ENCODE measurements around the gene AURKAIP1.

AURKAIP1 gene

GRCh38 chr1:1361233-1361981, 13.6 kb downstream of the AURKAIP1 start:
- no peak for DNase-seq (ENCODE audit: low read depth, low spot score)

GRCh38 chr1:1360506-1361169, 14.4 kb downstream of the AURKAIP1 start:
- DNase-seq (ENCODE audit: low read depth, low spot score), result no peak

GRCh38 chr1:1359664-1360468, 15.1 kb downstream of the AURKAIP1 start:
- DNase-seq (ENCODE audit: low read depth, low spot score), result no peak

- no peak for DNase-seq (ENCODE audit: low read depth, low spot score)
Measured at GRCh38 chr1:1359308-1359663, 15.7 kb downstream of the AURKAIP1 start.

GRCh38 chr1:1358433-1359271, 16.4 kb downstream of the AURKAIP1 start, which contains the start of gene MXRA8:
MXRA8 (minus strand) TSS chr1:1358555; CDS start chr1:1358504, 51 bp downstream.
- DNase-seq (ENCODE audit: low read depth, low spot score), result no peak

- DNase-seq (ENCODE audit: low read depth, low spot score), result no peak
Measured at GRCh38 chr1:1357871-1358432, 17.1 kb downstream of the AURKAIP1 start.

GRCh38 chr1:1356796-1357401, 18.1 kb downstream of the AURKAIP1 start:
- DNase-seq (ENCODE audit: low read depth, low spot score), result no peak

- DNase-seq (ENCODE audit: low read depth, low spot score), result no peak
Measured at GRCh38 chr1:1356166-1356795, 18.7 kb downstream of the AURKAIP1 start.

- DNase-seq (ENCODE audit: low read depth, low spot score), result no peak
Measured at GRCh38 chr1:1355416-1355815, 19.6 kb downstream of the AURKAIP1 start.

- DNase-seq (ENCODE audit: low read depth, low spot score), result no peak
Measured at GRCh38 chr1:1354271-1355247, 20.4 kb downstream of the AURKAIP1 start.

- no peak for DNase-seq (ENCODE audit: low read depth, low spot score)
Measured at GRCh38 chr1:1353389-1354151, 21.4 kb downstream of the AURKAIP1 start.

- no peak for DNase-seq (ENCODE audit: low read depth, low spot score)
Measured at GRCh38 chr1:1352786-1353388, 22.1 kb downstream of the AURKAIP1 start.

GRCh38 chr1:1351511-1352427, 23.2 kb downstream of the AURKAIP1 start:
- no peak for DNase-seq (ENCODE audit: low read depth, low spot score)

GRCh38 chr1:1349256-1350012, 25.6 kb downstream of the AURKAIP1 start, which contains the start of gene DVL1:
DVL1 (minus strand) TSS chr1:1349418; CDS start chr1:1349065, 353 bp downstream.
- DNase-seq (ENCODE audit: low read depth, low spot score), result peak; percentile 35

GRCh38 chr1:1348420-1349255, 26.4 kb downstream of the AURKAIP1 start:
- DNase-seq (ENCODE audit: low read depth, low spot score), result no peak
